AML-193 (cell line): ENCODE measurements around the gene DTD1.

Source experiments
- DNase-seq, 2 experiments: peaks; one replicate each; lab custom pipeline; 2025; lab: John Stamatoyannopoulos, UW

DTD1 gene

GRCh38 chr20:18705910-18706309 is 118.1 kb downstream of the DTD1 start:
- no peak for DNase-seq

DNA sequence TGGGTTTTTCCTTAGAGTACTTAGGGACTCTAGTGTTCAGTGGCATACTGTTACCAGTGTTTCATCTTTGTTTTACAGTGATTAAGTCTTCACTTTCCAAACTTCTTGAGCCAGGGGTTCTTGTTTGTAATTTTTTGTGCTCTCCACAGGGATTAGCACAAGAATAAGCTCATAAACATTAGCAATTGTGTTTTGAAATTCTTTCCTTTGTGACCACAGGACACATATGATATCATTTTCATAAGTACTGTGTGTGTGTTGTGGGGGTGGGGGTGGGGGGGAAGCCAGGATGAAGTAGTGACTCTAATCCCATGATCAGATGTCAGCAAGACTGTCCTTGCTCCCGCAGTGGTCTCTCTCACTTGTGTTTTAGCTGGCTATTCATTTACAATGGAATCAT is 124.3 kb downstream of the DTD1 start:
- no peak for DNase-seq

GRCh38 chr20:18712882-18713281 is 125.0 kb downstream of the DTD1 start:
- no peak for DNase-seq

GRCh38 chr20:18715564-18715963 is 127.7 kb downstream of the DTD1 start:
- DNase-seq: no peak

- DNase-seq: no peak
Measured at GRCh38 chr20:18717062-18717461, 129.2 kb downstream of the DTD1 start.

- DNase-seq: no peak
Measured at GRCh38 chr20:18718129-18718528, 130.3 kb downstream of the DTD1 start.

- no peak for DNase-seq
Measured at GRCh38 chr20:18719426-18719825, 131.6 kb downstream of the DTD1 start.

- DNase-seq: no peak
Measured at GRCh38 chr20:18721551-18722115, 133.8 kb downstream of the DTD1 start.

- DNase-seq: no peak
Measured at GRCh38 chr20:18722371-18722770, 134.5 kb downstream of the DTD1 start.

DNA sequence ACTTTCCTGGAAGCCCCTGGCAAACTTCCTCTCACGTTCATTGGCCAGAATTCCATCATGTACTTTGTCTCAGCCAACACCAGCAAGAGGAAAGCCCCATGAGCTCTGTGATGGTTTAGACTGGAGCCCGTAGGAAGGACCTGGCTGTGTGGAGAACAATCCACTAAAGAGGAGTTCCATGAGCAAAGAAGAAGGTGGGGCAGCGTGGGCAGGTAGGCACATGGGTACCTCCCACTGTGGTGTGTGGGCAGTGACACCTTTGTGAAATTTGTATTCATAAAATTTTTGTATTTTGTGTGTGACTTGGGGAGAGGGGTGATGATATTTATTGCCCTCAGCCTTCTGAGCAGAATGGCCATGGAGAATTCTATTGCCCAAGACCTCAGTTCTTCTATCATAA is 136.2 kb downstream of the DTD1 start:
- DNase-seq: no peak

GRCh38 chr20:18724788-18725464 is 137.1 kb downstream of the DTD1 start:
- no peak for DNase-seq

DNA sequence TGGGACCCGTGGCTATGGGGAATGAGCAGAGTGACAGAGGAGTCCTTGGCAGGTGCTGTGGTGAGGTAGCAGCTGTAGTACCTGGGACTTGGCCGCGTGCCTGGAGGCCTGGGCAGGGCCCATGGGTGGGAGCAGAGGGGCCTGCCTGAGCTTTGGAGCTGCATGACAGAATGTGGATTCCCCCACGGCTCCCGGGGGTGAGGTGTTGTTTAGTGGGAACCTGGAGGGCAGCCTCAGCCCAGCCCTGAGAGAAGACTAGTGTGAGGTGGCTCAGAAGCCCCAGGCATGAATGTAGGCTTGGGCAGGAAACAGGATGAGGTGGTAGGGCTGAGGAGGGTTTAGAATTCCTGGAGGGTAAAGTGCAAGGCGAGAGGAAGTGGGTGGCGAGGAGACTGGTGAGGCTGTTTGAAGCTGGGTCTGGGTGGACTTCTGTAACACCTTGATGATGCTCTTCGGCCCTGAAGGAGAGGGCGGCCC is 139.2 kb downstream of the DTD1 start:
- no peak for DNase-seq

DNA sequence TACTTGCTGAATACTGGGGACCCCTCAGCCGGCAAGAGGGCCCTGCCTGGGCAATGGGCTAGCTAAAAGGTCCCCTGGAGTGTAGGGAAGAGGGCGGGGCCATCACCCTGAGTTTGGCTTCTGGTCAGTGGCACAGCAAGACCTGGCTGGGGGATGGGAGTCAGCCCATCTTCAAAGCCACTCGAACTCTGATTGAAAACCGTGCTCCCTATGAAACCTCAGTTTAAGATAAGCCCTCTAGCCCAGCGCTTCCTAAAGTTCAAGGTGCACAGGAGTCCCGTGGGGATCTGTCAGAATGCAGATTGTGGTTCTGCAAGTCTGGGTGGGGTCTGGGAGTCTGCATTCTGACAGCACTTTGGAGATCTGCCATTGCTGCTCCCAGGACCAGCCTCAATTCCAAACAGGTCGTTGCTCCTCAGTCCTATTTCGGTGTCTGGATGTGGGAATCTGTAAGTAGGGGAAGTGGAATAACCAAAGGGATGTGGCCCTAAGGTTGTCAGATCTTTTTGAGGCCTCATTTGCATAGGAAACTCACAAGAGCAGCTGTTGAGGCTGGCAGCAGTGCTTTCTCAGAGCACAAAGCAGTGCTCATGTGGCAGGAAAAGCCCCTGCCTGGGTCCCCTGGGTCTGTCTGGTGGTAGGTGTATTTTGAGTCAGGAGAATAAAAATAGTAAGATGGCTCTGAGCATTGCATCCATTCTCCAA is 140.5 kb downstream of the DTD1 start:
- DNase-seq: no peak

DNA sequence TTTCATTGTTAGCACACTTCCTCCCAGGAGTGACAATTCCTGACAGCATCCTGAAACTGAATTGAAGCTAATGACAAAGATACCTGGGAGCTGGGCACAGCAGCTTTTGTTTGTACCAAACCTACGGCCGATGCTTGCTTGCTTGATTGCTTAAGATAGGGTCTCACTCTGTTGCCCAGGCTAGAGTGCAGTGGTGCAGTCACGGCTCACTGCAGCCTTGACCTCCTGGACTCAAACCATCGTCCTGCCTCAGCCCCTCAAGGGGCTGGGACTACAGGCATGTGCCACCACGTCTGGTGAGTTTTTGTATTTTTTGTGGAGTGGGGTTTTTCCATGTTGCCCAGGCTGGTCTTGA is 141.0 kb downstream of the DTD1 start:
- no peak for DNase-seq

DNA sequence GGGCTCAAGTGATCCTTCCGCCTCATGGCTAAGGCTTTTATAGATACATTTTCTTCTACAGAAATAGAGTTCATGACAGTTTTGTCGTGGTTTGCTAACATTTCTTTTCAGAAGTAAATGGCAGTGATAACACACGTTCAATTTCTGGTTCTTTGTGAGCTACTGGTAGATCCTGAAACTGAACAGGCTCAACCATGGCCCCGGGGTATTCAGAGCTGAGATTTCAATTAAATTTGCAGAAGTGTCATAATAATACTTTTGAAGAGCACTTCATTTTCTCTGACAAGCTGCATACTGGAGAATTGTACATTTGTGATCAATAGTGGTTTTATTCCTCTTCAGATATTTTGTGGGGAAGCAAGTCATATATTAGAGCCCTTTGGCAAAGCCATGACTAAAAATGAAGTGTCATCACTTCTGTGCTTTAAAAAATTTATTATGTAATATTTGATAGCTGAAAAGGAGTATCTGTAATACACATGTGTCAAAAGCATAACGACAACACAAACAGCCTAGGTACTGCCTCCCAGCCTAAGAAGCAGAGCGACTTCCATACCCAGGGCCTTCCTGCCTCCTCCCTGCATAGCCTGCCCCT is 141.5 kb downstream of the DTD1 start:
- DNase-seq: no peak

- DNase-seq: no peak
Measured at GRCh38 chr20:18731940-18732339, 144.1 kb downstream of the DTD1 start.

- DNase-seq: no peak
Measured at GRCh38 chr20:18734525-18735189, 146.8 kb downstream of the DTD1 start.

DNA sequence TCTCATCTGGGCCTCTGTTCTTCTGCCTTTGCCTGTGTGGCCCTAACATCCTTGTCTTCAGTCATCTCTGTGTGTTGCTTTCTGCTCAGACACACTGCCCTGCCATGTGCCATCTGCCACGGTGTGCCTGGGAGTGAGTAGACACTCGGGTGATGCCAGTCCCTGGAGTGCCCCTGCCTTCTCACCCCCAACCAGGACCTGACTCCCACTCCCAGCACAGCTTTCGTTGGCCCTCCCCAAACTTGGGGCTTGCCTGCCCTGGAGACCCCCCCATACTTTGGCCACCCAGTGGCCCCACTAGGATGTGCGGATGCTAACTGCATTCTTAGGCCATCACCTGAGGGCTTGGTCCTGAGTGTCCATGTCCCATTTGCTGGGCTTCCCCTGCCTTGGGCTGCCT is 149.3 kb downstream of the DTD1 start:
- DNase-seq: no peak

- DNase-seq: no peak
Measured at GRCh38 chr20:18738055-18738454, 150.2 kb downstream of the DTD1 start.

- DNase-seq: no peak
Measured at GRCh38 chr20:18738888-18739287, 151.0 kb downstream of the DTD1 start.

GRCh38 chr20:18739751-18740166 is 151.9 kb downstream of the DTD1 start:
- DNase-seq: no peak

DNA sequence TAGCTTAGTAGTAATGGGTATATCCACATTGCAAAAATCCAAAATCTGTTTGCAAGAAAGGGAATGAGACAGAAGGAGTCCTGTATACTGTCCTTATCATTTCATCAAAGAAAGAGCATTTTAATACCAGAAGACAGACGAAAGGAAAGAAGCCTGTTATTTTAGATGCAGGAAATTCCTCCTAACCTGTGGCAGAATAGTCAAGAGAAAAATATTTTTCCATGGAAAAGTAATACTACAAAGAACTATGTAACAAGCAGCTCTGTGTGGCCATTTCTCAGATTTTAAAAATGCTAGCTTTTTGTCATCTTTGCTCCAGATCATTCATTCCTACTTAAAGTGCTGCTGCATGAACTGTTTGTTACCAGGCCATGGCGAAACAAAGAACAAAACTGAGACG is 152.9 kb downstream of the DTD1 start:
- no peak for DNase-seq

DNA sequence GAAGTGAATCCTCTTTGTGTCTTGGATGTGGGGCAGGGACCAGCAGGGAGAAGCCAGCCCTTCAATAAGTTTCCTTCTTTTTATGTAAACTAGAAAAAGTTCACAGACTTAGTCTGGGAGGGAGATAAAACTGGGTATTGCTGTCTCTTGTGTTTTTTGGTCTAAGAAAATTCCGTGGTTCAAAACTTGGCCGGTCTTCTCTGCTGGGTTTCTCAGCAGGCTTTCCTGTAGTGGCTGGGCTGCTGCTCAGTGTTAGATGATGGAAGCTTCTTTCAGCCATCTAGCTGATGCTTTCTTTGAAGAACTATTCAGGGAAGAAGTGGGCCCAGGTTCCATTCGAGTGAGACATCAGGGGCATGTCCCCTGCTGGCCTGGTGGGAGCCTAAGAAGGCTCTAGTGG is 155.0 kb downstream of the DTD1 start:
- DNase-seq: no peak
